ENCODE data around the gene TSPYL6.

The TSPYL6 gene

GRCh38 chr2:54255230-54256090 lies 569 bp downstream of the TSPYL6 start:
- DNase-seq: no peak

GRCh38 chr2:54254180-54254579 lies 1.8 kb downstream of the TSPYL6 start:
- no peak for DNase-seq

- no peak for DNase-seq
Observed at GRCh38 chr2:54249629-54250028, 6.4 kb downstream of the TSPYL6 start.

- no peak for DNase-seq
Observed at GRCh38 chr2:54247115-54247514, 8.9 kb downstream of the TSPYL6 start.

GRCh38 chr2:54240515-54241469 lies 15.2 kb downstream of the TSPYL6 start:
- no peak for DNase-seq

GRCh38 chr2:54239427-54239826 lies 16.6 kb downstream of the TSPYL6 start:
- DNase-seq: no peak

GRCh38 chr2:54237428-54237827 lies 18.6 kb downstream of the TSPYL6 start:
- DNase-seq: no peak

- DNase-seq: no peak
Observed at GRCh38 chr2:54233832-54234649, 22.0 kb downstream of the TSPYL6 start.

GRCh38 chr2:54228945-54229344 lies 27.1 kb downstream of the TSPYL6 start:
- DNase-seq: no peak

- DNase-seq: no peak
Observed at GRCh38 chr2:54227798-54228197, 28.2 kb downstream of the TSPYL6 start.

GRCh38 chr2:54226260-54226659 lies 29.8 kb downstream of the TSPYL6 start:
- no peak for DNase-seq

GRCh38 chr2:54224997-54225396 lies 31.0 kb downstream of the TSPYL6 start:
- DNase-seq: no peak

- no peak for DNase-seq
Observed at GRCh38 chr2:54213082-54213481, 42.9 kb downstream of the TSPYL6 start.

- no peak for DNase-seq
Observed at GRCh38 chr2:54212456-54212855, 43.6 kb downstream of the TSPYL6 start.

- no peak for DNase-seq
Observed at GRCh38 chr2:54209379-54209778, 46.6 kb downstream of the TSPYL6 start.

- DNase-seq: no peak
Observed at GRCh38 chr2:54208364-54209240, 47.4 kb downstream of the TSPYL6 start.

- DNase-seq: no peak
Observed at GRCh38 chr2:54207666-54208195, 48.3 kb downstream of the TSPYL6 start.

- no peak for DNase-seq
Observed at GRCh38 chr2:54206596-54206995, 49.4 kb downstream of the TSPYL6 start.

GRCh38 chr2:54204476-54204875 lies 51.6 kb downstream of the TSPYL6 start:
- no peak for DNase-seq
